Kidney epithelial cell (primary cell): ENCODE results near the gene DDX6. TPM values are rescaled to one million over a fixed set of nuclear protein-coding genes. Genes with fewer than 3 reads are reported as not detected.
"Not testable (repeated sequence)": the region's sequence is repeated elsewhere in the genome, so short reads cannot be mapped to it uniquely, and the experiment has no call there.

ENCODE experiments used
- DNase-seq: peaks from one replicate; pipeline ENCODE4 v3.0.0-alpha.2; 2010; ENCODE audit warnings: low read depth
- H3K27me3 ChIP-seq: 2 replicates; pipeline ENCODE4 v1.6.0; 2011; ENCODE audit warnings: low read length; ENCODE audit not compliant: control insufficient read depth, insufficient read depth
- H3K36me3 ChIP-seq: 2 replicates; pipeline ENCODE4 v1.5.1; 2011; ENCODE audit warnings: low read length; ENCODE audit not compliant: control insufficient read depth, insufficient read depth
- H3K4me3 ChIP-seq: 2 replicates; pipeline ENCODE4 v1.5.1; 2011; ENCODE audit warnings: low read depth, mild to moderate bottlenecking, control low read depth, low read length
- total RNA-seq: library from RNA; depleted of rRNA; stranded (reverse); fragments of >200 nt; gene quantifications from 2 replicates; pipeline ENCODE4 v1.2.3, GENCODE V29; 2015
- TF ChIP-seq, protein P1 (sequence below): IDR thresholded peaks from 2 replicates; pipeline ENCODE4 v1.5.1; 2011; ENCODE audit warnings: mild to moderate bottlenecking, moderate library complexity, low read length, control low read depth, inconsistent platforms; ENCODE audit not compliant: insufficient read depth, poor library complexity, severe bottlenecking

DDX6 gene
- total RNA-seq, 1 donor from 2014 or later, result 104 TPM

GRCh38 chr11:118715837-118716260 is 75.1 kb downstream of the DDX6 start:
- DNase-seq, result no peak
- H3K36me3 ChIP-seq, result no peaks in the 10 kb centered on the region
- TF ChIP-seq, protein P1, sequence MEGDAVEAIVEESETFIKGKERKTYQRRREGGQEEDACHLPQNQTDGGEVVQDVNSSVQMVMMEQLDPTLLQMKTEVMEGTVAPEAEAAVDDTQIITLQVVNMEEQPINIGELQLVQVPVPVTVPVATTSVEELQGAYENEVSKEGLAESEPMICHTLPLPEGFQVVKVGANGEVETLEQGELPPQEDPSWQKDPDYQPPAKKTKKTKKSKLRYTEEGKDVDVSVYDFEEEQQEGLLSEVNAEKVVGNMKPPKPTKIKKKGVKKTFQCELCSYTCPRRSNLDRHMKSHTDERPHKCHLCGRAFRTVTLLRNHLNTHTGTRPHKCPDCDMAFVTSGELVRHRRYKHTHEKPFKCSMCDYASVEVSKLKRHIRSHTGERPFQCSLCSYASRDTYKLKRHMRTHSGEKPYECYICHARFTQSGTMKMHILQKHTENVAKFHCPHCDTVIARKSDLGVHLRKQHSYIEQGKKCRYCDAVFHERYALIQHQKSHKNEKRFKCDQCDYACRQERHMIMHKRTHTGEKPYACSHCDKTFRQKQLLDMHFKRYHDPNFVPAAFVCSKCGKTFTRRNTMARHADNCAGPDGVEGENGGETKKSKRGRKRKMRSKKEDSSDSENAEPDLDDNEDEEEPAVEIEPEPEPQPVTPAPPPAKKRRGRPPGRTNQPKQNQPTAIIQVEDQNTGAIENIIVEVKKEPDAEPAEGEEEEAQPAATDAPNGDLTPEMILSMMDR, result no peak
- no peak overlapping the region for H3K4me3 ChIP-seq
- no peaks in the 10 kb centered on the region for H3K27me3 ChIP-seq

DNA sequence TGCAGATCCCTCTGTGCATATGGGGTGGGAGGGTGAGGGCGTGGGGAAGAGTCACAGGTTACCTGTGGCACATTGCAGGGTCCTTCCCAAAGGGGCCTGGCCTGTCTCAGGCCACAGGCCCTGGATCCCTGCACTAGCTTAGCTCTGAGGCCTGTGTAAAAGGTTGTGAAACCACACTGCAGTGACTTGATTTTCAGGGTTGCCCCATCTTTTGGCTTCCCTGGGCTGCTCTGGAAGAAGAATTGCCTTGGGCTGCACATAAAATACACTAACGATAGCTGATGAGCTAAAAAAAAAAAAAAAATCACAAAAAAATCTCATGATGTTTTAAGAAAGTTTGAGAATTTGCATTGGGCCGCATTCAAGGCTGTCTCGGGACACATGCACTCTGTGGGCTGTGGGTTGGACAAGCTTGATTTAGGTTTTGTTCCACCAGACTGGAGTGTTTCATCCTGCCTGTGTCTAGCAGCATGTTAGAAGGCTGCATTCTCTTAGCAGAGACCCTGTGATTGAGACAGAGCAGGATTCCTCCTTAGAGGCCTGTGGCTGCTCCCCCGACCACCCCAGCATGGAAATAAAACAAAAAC is 75.6 kb downstream of the DDX6 start:
- TF ChIP-seq, protein P1, result no peak
- DNase-seq, result no peak
- H3K36me3 ChIP-seq, result no peaks in the 10 kb centered on the region
- H3K27me3 ChIP-seq, result no peaks in the 10 kb centered on the region
- no peak overlapping the region for H3K4me3 ChIP-seq

GRCh38 chr11:118714816-118715215 is 76.1 kb downstream of the DDX6 start:
- Histone ChIP-seq H3K36me3 (no peaks in the 10 kb centered on the region), H3K27me3 (no peaks in the 10 kb centered on the region), H3K4me3 (no peak overlapping the region)
- no peak for DNase-seq
- TF ChIP-seq, protein P1, result no peak

- not testable (repeated sequence) for H3K4me3 ChIP-seq, H3K27me3 ChIP-seq, H3K36me3 ChIP-seq, DNase-seq
Measured at GRCh38 chr11:118714416-118714815, 76.5 kb downstream of the DDX6 start.

DNA sequence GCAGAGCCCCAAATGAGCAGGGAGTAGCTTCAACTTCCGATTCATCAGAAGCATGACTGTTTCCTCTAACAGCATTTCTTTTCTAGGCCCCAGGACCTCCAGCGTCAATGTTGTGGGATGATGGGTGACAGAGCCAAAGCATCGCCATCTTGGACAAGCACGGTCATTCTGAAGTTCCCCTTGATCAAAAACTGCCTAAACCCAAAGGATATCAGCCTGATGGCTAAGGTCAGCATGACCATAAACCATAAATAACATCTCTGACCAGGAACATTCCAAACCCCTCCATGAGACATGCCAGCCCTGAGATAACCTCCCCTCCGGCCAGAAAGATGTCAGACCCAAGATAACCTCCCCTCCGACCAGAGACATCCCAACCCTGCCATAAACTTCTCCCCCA is 82.7 kb downstream of the DDX6 start:
- no peaks in the 10 kb centered on the region for H3K36me3 ChIP-seq
- peaks cover 6% of the 10 kb centered on the region for H3K27me3 ChIP-seq
- TF ChIP-seq, protein P1, result no peak
- no peak for DNase-seq
- no peak overlapping the region for H3K4me3 ChIP-seq

GRCh38 chr11:118706546-118706825 is 84.5 kb downstream of the DDX6 start:
- no peak overlapping the region for H3K4me3 ChIP-seq
- TF ChIP-seq, protein P1, result no peak
- H3K27me3 ChIP-seq, result peaks cover 6% of the 10 kb centered on the region
- no peak for DNase-seq
- no peaks in the 10 kb centered on the region for H3K36me3 ChIP-seq
